GM10266 (cell line): ENCODE results near the gene METTL15.

ENCODE experiments used
- DNase-seq: peaks from one replicate; pipeline ENCODE4 v3.0.0; 2012; ENCODE audit errors: extremely low spot score
- CTCF ChIP-seq: IDR thresholded peaks from 2 replicates; pipeline ENCODE4 v1.5.1; 2012; ENCODE audit warnings: mild to moderate bottlenecking, low read depth; ENCODE audit not compliant: control insufficient read depth, insufficient read depth; ENCODE audit errors: missing control alignments

Gene METTL15

DNA sequence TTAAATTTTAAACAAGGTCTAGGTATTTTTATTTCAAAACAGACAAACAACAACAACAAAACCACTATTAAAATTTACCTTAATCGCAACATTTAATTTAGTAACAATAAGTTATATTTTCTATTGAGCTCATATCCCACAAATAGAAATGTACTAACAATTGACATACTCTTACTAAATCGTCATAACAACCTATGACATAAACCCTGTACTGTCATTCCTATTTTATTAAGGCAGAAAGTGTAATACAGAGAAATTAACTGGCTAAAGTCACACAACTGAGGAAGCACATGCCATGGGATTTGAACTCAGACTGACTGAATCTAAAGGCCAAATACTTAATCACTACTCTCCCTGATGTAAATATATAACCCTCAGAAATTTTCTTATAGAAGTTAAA, 3.2 kb upstream of the METTL15 start:
- no peak for TF ChIP-seq CTCF
- DNase-seq, result no peak

- no peak for TF ChIP-seq CTCF
- DNase-seq, result no peak
These were observed 2.3 kb upstream of the METTL15 start for GRCh38 chr11:28105869-28106268.

DNA sequence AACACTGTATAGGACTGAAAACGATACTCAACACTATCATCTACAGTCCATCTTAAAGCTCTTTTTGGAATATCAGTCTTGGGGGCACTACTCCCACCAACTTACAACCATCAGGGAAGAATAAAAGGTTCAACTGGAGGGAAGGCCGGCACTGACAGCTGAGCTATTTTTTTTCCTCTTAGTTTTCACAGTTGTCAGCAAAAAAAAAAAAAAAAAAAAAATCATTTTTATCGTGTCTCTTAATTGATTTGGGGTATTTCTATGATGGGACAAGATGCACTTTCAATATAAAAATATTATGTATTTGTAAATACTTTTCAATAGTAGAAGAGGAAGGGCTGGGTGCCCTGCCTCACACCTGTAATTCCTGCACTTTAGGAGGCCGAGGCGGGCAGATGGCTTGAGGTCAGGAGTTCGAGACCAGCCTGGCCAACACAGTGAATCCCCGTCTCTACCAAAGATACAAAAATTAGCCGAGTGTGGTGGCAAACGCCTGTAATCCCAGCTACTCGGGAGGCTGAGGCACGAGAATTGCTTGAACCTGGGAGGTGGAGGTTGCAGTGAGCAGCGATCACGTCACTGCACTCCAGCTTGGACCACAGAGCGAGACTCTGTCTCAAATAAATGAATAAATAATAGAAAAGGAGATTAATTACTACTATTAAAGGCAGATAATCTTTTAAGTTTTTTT, 1.7 kb upstream of the METTL15 start:
- no peak for TF ChIP-seq CTCF
- no peak for DNase-seq

DNA sequence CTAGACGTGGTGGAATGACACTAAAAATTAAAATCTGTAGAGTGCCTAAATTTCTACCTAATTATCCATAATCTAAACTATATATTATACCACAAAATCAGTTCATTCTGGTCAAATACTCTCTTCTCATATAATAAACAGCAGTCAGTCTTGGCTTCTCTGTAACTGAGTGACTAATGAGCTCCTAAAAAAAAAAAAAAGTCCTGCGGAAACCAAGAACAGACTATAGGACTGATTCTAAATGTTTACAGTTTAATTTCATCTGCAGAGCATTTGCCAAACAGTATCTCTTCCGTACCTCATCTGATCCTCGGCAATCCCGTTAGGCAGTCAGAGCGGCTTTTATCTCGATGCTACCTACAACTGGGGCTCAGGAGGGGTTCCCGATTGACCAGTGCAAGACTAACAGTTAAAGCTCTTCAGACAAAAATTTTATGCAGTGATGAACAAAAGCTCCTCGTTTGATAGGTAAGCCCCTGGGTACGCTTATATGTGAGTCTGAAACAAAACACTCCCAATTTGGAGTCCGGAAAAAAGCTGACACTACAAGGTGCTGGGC, 918 bp upstream of the METTL15 start:
- TF ChIP-seq CTCF, result no peak
- DNase-seq, result peak; percentile 3

- no peak for TF ChIP-seq CTCF
- no peak for DNase-seq
These were observed 770 bp downstream of the METTL15 start for GRCh38 chr11:28108958-28109357.

DNA sequence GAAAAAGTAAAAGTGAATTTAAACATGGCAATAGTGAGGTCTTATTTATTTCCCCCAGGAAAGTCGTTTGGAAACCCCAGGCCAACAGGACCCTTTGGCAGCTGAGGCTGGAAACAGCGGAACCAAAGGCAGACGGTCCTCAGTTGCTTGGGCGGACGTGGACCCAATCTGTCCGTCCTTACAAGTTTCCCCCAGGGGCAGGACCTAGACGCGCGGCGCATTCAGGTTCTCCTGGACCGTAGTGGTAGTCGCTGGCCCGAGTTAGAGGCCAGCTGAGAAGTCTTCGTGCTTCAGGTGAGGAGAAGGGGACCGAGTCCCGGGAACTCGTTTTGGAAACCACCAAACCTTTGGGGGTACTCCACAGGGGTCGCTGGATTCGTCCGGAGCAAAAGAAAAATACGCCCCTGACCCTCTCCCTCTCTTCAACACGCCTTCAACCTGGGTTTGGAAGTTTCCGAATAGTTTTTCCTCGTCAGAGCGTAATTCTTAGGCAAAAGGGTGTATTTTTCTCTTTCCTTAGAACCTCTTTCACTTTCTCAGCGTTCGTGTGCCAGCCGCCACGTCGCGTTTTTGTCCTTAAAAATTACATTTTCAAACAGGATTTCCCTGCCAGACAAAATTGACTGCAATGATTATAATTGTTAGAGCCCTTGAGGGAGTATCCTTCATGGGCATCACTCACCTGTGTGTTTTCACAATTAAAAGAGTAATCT, 2.1 kb downstream of the METTL15 start:
- TF ChIP-seq CTCF, result no peak
- peak; percentile 44 for DNase-seq

GRCh38 chr11:28110821-28111200, 2.6 kb downstream of the METTL15 start:
- DNase-seq, result no peak

More at GRCh38 chr11:28110821-28111200, 2.6 kb downstream of the METTL15 start:
- TF ChIP-seq CTCF, result no peak
